HG02885 (cell line): ENCODE results near the gene PYGO2.
A peak's percentile ranks its signal among the peaks of the same experiment; 100 is the strongest.

ENCODE experiments used
- ATAC-seq: cut with Tn5 transposase; IDR thresholded peaks from one replicate; pipeline ENCODE4 v1.9.1; 2021; ENCODE audit warnings: mild to moderate bottlenecking; ENCODE audit not compliant: unreplicated experiment, poor library complexity

PYGO2 gene

DNA sequence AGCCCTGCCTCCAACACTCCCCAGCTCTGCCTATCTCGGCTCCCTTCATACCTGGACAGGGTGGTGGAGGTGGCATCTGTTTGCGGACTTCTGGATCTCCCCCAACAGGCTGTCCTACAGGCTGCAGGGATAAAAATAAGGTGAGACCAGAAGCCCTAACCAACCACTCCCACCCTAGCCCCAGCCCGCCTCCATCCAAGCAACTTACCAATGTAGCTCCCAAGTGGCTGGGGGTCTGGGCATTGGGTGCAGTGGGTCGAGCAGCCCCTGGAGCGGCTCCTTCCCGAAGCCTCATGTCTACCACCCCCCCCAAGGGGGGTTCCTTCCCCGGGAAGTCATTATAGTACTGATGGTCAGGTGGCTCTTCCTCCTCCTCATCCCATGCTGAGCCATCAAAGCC is 4.5 kb upstream of the PYGO2 start:
- no peak for ATAC-seq

DNA sequence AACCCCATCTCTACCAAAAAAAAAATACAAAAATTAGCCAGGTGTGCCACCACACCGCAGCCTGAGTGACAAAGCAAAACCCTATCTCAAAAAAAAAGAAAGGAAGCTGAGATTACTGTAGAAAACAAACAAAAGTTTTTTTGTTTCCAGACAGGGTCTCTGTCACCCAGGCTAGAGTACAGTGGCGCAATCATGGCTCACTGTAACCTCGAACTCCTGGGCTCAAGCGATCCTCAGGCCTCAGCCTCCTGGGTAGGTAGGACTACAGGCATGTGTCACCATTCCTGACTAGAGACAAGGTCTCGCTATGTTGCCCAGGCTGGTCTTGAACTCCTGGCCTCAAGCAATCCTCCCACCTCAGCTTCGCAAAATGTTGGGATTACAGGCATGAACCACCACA is 2.8 kb upstream of the PYGO2 start:
- ATAC-seq: no peak

DNA sequence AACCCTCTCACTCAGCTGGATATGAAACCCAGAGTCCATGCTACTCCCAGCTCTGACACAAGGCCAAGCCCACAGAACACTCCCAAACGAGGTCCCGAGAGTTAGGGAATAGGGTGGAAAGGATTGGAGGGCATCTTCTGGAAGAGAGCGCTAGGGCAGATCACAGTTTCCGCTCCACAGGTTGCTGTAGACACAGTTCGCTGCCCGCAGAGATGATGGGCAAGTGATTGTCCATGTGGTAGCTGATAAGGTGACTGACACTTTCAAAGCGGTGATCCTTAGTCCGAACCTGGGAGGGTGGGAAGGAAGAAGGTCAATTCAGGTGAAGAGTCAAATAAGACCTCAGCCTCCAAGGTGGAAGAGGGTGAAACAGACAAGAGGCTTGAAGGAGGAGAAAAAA is 2.1 kb upstream of the PYGO2 start:
- ATAC-seq: no peak

DNA sequence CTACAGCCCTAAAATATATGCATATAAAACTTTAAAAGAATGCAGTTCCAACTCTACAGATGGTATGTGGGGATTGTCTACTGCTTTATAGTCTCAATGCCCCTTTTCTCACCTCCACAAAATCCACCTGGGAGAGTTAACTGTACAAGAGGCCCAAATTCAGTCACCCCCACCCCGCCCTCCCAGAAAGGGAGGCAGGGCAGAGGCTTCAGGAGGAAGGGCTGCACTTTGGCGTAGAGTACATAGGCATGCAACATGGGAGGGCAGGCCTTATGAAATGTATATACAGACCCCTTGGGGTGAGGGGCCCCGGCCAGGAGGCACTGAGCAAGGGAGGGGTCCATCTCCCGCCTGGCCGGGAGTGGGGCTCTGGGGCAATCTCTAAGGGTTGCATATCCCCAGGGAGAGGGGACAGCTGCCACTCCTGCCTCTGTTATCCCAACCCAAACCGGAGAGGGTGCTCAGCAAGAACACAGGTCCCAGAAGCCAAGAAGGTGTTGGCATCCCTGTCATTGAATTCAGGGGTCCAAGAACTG is 1.3 kb upstream of the PYGO2 start:
- ATAC-seq: no peak

DNA sequence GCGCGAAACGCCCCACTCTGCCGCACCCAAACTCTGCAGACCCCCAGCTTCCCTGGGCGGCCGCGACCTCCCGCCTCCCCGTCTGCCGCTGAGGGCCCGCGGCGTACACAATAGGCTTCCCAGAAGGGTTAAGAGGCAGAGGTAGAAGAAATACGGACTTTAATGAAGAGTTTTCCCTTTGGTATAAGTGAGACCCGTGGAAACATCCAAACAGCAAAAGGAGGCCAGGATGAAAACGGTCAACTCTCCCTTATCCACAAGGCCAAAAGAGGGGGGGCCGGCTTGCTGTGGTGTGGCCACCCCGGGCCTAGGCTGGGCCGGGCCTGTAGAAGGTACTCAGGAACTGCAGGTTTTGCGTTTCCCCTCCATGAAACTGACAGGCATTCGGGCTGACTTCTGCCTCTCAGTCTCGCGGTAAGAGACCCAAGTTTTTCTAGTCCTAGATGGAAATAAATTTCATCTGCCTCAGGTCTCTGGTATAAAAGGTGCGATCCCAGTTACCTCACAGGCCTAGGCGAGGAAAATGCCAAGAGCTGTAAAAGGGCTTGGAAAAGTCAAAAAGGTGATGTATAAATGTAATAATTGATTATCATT is 671 bp upstream of the PYGO2 start:
- peak; percentile 18 for ATAC-seq

DNA sequence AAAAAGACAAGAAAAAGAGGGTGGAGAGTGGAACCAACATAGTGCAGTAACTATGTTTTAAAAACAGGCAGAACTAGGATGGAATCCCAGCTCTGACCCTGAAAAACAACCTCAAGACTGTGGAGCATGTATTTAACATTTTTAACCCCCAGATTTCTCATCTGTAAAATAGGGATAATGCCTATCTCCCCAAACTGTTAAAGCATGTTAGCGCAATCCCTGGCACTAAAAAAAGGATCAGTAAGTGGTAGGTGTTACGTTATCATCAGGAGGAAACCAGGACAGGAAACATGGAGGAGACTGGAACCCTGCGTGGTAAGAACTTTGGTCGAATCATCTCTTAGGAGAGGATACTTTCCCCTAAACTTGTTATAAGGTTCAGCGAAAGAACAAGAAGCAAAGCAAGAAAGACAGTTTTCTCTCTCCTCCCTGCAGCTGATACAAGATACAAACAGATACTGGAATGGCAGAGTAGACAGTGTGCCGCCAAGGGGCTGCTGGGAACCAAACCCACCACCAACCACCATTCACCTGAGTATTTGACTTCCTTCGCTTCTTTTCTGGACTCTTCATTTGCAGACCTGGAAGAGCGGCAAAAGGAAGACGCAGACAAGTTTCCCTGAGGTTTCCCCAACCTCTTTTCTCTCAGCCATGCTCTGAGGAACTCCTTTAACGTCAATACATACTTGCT is 991 bp downstream of the PYGO2 start:
- no peak for ATAC-seq

DNA sequence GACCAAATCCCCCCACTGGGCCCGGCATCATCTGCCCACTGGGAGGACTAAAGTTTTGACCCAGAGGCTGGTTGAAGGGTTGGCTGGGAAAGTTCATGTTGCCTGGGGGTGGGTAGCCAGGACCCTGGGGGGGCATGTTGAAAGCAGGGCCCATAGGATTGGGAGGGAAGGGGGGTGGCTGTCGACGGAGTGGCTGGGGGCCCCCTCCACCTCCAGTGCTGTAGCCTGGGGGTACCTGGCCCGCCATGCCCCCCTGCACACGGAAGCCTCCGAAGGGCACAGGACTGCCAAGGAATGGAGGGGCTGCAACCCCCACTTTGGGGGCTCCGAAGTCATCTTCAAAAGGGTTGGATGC is 2.2 kb downstream of the PYGO2 start:
- no peak for ATAC-seq

DNA sequence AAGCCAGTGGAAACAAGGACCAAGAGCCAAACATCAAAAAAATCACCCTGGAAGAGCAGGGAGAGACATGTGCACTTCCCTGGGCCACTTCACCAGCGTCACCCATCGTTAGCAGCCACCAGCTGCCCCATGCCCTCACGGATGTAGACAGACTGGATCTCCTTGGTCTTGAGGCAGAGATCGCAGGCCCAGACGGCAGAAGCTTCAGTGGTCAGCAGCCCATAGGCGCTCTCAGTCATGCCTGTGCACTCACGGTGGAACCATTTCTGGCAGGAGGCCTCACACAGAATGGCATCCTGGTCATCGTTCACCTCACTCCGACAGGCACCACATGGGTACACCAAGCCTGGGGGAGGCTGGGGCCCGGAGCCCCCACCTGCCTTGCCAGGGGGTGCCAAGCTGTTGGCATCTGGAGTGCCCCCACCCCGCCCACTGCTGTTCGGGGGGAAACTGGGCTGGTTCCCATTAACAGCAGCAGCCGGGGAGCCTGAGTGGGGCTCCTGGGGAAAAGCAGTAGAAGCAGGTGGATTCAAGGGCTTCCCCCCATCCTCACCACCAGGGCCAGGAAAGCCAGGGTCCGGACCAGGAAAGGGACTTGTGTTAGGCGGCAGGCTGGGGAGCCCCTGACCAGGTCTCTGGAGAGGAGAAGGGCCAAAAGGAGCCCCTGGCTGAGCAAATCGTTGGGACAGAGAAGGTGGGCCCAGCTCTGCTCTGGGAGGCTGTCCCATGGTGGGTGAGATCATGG is 2.7 kb downstream of the PYGO2 start:
- no peak for ATAC-seq

DNA sequence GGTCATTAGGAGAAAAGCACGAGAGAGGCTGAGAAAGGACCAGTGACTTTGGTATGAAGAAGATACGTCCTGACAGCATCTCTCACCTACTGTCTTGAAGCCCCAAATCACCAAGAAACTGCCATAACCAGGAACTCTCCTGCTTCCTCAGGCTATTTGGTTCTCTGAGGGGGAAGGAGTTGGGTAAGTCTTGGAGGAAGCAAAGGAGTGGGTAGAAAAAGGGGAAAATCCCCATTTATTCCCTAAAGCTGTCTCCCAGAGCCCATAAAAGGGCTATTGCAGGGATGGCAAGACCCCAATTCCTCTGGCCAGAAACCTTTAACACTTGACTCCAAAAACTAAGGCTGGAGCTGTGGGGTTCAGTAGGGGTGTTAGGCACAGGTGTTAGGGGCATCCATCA is 3.5 kb downstream of the PYGO2 start:
- ATAC-seq: no peak

DNA sequence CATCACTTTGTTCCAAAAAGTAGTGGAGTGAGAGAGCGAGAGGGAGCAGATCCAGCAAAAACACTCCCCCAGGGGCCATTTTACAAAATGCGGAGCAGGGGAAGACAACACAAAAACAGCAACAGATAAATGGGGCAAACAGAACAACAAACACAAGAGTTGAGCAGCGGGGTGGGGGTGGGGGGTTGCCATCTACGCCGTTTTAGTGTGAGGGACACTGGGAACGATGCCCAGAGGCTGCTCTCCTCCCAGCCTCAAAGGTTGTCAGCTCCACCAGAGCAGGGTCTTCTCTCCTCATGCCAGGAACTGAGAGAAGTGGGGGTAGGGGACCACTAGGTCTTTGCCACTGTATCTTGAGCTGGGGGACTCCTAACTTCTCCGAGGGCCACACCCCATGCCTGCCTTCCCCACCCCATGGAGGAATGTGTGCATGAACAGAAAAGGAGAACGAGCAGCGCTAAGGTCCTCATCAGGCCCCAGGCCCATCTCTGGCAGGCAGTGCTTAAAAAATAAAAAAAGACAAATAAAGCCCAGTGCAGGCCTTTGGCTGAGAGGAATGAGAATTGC is 4.4 kb downstream of the PYGO2 start:
- ATAC-seq: no peak

DNA sequence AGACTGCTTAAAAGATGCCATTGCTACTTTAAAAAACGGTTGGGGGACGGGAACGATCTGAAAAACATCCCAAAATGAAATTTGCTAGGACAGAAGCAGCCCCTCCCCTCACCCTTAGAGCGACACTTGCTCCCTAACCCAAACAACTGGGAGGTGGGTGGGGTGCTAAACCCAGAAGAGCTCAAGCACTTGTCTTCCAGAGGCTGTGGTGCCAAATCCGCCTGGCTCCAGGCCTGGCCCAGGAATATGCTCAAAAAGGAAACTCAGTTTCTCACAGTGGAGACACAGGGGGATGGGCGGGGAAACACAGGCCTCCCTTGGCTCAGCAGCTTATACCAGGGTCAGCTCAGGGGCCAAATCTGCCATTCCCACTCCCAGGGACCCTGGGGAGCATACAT is 5.0 kb downstream of the PYGO2 start:
- no peak for ATAC-seq

DNA sequence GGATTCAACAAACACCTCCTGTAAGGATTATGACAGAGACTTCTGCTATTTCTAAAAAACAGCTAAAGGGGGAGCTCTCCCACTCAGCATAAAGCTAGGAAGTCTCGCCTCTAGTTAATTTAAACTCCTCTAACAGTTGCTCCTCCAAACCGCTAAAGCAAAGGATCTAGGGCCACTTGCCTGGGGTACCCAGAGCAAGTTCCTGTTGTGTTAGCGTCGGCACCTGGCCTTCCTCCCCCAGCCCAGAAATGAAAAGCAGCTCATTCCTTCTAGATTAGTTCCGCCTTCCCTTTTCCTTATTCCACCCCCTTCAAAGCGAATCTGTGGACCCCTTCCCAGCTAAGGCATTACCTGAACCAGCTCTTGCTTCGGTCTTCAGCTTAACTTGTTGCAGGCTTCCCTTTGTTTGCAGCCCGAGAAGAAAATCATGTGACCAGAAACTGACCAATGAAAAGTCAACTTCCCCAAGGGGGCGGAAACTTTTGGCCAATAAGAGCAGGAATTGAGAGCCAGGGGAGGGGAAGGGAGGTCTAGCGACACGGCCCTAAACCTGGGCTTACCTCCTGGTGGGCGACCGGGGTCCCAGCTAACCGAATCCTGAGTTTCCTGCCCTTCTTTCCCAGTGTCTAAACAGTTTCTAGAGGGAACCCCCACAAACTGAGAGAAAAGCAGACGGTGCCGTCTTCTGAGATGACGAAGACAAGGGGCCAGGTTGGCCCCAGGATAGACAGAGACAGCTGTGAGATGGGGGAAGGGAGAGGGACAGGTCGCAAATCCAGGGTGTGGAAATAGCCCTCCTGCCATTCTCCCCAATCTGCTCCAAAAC is 5.7 kb downstream of the PYGO2 start, which contains the start of gene PBXIP1:
PBXIP1 (minus strand) TSS at position 382 of the 826 bp plus-strand sequence. CDS start 2,378 bp downstream, outside the sequence.
- ATAC-seq: peak; percentile 82

DNA sequence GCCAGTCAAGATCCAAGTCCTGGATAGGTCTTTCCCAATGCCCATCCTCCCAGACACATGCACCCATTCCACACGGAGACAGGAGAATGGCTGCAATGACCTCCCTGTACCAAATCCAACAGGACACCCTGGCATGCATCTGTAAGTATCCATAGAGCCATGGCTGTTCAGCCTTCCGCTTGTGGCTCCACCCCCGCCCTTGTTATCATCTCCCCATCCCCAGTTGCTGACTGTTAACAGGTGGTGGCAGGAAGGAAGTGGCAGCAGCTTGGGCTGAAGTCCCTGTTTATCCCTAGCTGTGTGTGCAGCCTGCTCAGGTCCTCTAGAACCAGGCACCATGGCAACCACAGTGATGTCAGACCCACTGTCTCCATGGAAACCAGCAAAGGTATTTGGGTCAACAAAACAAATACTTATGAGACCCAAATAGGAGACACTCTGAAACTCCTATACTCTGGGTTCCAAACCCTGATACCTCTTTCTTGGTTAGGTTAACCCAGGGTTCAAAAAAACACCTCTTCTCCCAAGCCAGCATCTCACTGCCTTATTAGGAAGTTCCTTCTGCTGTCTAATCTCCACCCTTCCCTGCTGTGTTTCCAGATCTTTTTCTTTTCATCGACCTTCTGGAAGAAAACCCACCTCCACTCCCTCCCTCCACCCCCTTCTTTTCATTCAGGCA is 6.4 kb downstream of the PYGO2 start:
- ATAC-seq: no peak

DNA sequence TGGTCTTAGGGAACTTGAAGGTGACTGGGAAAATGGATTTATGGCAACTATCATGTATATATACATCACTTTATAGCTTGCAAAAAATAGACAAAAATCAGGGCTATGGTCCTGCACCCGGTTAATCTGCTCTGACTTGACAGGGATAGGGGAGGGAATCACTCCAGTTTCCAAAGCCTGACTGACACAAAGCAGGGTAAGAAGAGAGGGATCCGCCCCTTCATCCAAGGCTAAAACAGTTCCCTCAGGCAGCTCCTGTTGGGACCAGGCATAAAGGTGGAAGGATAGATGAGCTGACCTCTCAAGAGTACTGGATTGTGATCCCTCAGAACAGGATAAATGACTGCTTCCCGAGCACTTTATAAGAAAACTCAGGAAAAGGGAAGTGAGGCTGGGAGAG is 7.0 kb downstream of the PYGO2 start:
- no peak for ATAC-seq

DNA sequence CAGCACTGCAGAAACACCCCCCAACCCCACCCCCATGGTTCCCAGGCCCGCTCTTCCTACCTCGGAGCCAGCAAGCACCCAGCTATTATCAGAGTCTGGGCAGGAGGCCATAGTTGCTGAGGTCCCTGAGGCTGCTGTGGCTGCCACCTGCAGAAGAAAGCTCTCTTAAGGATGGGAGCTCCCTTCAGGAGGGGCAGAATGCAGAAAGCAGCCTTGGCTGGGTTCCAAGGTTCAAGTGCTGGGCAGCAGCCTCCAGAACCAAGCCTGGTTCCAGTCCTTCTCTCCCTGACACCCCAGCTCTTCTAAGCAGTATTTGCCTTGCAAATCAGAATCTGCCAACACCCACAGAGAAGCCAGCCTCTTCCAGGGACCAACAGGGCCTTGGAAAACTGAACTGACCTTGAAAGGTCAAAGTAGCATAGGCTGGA is 8.0 kb downstream of the PYGO2 start:
- ATAC-seq: no peak

DNA sequence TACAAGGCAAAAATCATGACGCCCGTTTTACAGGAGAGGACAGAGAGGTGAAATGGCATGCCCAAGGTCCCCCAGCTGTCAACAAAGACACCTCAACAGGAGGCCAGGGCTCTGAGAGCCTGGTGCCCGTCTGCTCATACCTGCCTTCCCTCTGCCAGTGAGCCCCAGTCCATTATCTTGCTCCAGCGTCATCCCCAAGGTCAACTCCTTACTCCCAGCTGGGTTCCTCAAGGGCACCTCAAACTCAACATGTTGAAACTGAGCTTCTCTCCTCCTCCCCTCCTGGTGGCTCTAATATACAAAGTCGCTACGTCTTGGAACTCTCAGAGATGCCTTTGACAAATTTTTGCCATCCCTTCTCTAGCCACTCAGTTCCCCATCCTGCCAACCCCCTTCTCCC is 8.9 kb downstream of the PYGO2 start:
- no peak for ATAC-seq

DNA sequence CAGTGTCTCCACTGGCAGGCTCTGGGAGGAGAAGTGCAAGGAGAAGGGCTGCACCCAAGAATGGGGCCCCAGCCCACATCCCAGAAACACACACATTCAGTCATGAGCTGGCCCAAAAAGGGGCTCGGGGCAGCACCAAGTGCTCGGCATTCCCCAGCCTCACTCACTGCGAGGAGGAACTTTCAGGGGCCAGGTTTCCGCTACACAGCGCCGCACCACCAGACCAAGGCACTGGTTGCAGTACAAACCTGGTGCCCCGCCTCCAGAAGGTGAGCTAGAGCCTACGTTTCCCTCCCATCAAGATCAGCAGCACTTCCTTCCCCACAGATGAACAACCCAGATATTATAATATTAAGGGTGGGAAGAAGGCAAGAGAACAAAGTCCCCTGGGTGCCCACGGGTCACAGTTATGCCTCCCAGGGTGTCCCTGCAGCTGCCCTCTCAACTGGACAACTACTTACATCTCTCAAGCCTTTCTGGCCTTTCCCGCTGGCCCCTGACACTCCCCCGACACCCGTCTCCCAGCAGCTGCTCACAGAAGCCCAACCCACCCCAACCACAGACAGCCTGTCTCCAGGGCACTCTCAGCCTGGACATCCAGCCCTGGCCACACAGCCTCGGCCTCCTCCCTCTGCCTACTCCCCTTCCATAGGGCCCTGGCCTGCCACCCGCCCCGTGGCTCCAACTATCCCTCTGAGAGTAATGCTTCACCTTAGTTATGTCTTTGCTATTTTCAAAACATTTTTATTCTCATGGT is 9.5 kb downstream of the PYGO2 start:
- ATAC-seq: no peak

DNA sequence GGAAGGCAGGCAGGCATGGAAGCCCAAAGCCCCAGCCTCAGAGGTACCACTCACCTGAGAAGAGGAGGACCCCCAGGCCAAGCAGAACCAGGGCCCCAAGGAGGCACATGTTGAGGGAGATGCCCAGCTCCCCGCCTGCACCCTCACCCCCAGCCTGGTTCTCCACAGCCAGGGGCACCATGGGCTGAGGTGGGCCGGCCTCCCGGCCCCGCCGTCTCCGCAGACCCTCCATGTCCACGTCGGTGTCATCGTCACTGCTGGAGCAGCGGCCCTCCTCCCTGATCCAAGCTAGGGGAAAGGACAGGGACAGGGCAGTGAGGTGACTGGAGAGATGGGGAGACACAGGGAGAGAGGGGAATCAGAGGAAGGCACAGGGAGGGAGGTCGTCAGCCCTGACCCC is 13.5 kb downstream of the PYGO2 start:
- ATAC-seq: no peak
